ENCODE measurements around the gene ARNT2.

The ARNT2 gene

DNA sequence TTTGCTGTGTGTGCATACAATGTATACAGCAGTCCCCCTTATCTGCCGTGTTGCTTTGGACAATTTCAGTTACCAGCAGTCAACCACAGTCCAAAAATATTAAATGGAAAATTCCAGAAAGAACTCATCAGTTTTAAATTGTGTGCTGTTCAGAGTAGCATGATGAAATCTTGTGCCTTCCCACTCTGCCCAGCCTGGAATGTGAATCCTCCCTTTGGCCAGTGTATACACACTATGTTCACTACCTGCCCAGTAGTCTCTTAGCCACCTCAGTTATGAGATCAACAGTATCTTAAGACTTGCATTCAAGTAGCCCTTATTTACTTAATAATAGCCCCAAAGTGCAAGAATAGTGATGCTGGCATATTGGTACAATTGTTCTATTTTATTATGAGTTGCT lies 157.3 kb downstream of the ARNT2 start:
- DNase-seq (ENCODE audit: low spot score), result peak; percentile 1
- in situ Hi-C loops (cut with MboI; ENCODE audit: low pct_unique_long_range_greater_than_20kb, low sequenced_read_pairs, unreplicated experiment), result no loop called here

GRCh38 chr15:80562033-80562432 lies 157.9 kb downstream of the ARNT2 start:
- TF ChIP-seq CTCF (IDR thresholded peaks at IDR 0.05; ENCODE audit: extremely low read depth, insufficient read depth, missing control alignments), result no peak
- no peak for DNase-seq (ENCODE audit: low spot score)
- in situ Hi-C loops (cut with MboI; ENCODE audit: low pct_unique_long_range_greater_than_20kb, low sequenced_read_pairs, unreplicated experiment), result no loop called here

More for the DNA sequence above, 157.3 kb downstream of the ARNT2 start:
- TF ChIP-seq CTCF (IDR thresholded peaks at IDR 0.05; ENCODE audit: extremely low read depth, insufficient read depth, missing control alignments), result no peak

DNA sequence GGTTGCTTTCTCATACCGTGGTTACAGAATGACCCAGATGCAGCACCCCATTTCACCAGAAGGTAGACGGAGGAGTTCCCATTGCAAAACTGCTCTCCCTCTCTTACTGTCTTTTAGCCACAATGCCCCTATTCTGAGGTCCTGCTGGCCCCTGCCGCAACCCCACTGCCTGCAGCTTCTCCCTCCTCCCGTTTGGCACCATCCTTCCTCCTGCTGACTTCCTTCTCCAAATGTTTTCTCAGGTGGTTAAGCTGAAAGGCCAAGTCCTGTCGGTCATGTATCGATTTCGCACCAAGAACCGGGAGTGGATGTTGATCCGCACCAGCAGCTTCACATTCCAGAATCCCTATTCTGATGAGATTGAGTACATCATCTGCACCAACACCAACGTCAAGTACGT lies 158.7 kb downstream of the ARNT2 start:
- DNase-seq (ENCODE audit: low spot score), result no peak
- in situ Hi-C loops (cut with MboI; ENCODE audit: low pct_unique_long_range_greater_than_20kb, low sequenced_read_pairs, unreplicated experiment), result no loop called here
- TF ChIP-seq CTCF (IDR thresholded peaks at IDR 0.05; ENCODE audit: extremely low read depth, insufficient read depth, missing control alignments), result no peak

DNA sequence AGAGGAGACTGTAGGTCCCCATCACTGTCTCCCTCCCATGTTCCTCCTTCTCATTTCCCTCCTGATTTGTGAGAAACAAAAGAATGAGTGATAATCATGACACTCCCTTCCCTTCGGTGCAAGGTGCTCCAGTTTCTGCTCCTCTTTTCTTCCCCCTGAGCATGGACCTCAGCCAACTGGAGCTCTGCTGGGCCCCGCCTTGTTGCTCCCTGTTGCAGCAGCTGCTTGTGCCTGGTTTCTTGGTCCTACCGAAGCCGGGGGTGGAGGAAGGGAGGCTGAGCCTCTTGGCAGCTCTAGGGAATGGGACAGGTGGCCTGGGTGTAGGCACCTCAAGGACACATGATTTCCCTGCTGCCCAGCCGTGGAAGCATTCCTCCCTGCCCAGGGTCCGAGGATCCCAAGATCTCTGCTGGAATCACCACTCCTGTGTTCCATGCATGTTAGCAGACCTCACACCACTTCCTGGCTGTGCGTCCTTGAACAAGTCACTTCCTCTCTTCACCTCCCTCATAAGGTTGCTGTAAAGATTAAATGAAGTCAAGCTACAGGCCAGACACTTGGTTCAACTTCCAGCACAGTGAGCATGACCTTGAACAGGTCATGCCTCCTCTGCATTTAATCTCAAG lies 159.3 kb downstream of the ARNT2 start:
- no peak for TF ChIP-seq CTCF (IDR thresholded peaks at IDR 0.05; ENCODE audit: extremely low read depth, insufficient read depth, missing control alignments)
- no peak for DNase-seq (ENCODE audit: low spot score)
- in situ Hi-C loops (cut with MboI; ENCODE audit: low pct_unique_long_range_greater_than_20kb, low sequenced_read_pairs, unreplicated experiment), result no loop called here

DNA sequence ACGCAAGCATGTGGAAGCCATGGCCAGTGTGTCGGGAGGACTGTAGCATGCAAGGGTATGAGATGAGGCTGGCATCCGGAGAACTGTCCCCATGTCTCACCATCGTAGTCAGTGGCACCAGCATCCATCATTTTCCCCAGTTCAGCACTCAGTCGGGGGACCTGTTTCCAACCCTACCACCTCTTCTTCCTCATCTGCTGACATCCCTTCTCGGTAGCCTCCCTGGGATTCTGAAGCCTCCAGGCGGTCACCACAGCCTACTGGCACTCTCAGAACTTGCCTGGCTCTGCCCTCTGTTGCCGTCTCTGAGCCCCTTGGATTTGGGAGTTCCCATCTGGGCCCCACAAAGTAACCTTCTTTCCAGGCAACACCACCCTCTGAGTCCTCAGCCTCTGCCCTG lies 159.9 kb downstream of the ARNT2 start:
- in situ Hi-C loops (cut with MboI; ENCODE audit: low pct_unique_long_range_greater_than_20kb, low sequenced_read_pairs, unreplicated experiment), result no loop called here
- DNase-seq (ENCODE audit: low spot score), result no peak
- no peak for TF ChIP-seq CTCF (IDR thresholded peaks at IDR 0.05; ENCODE audit: extremely low read depth, insufficient read depth, missing control alignments)

DNA sequence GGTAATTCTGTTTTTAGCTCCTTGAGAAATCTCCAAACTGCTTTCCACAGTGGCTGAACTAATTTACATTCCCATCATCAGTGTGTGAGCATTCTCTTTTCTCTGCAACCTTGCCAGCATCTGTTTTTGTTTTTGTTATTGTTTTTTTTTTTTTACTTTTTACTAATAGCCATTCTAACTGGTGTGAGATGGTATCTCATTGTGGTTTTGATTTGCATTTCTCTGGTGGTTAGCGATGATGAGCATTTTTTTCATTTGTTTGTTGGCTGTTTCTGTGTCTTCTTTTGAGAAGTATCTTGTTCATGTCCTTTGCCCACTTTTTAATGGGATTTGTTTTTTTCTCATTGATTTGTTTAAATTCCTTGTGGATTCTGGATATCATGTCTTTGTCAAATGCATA lies 161.2 kb downstream of the ARNT2 start:
- DNase-seq (ENCODE audit: low spot score), result no peak
- in situ Hi-C loops (cut with MboI; ENCODE audit: low pct_unique_long_range_greater_than_20kb, low sequenced_read_pairs, unreplicated experiment), result no loop called here
- no peak for TF ChIP-seq CTCF (IDR thresholded peaks at IDR 0.05; ENCODE audit: extremely low read depth, insufficient read depth, missing control alignments)
